Mesothelial cell of epicardium (in vitro differentiated cells): ENCODE results near the gene OMP. TPM values are rescaled to one million over a fixed set of nuclear protein-coding genes. Genes with fewer than 3 reads are reported as not detected.

Experiments
- DNase-seq, 2 experiments: peaks; one replicate each; pipeline ENCODE4 v3.0.0; 2021; ENCODE audit warnings: low spot score in 2 of 2; ENCODE audit not compliant: unreplicated experiment in 2 of 2
- H3K27ac Mint-ChIP-seq: 2 replicates; pipeline ENCODE4 v1.8.0; 2021; ENCODE audit warnings: mixed read lengths
- H3K27me3 Mint-ChIP-seq: 2 replicates; pipeline ENCODE4 v1.8.0; 2021; ENCODE audit warnings: low read depth, mixed read lengths
- H3K36me3 Mint-ChIP-seq: 2 replicates; pipeline ENCODE4 v1.8.0; 2021; ENCODE audit warnings: mixed read lengths
- H3K4me1 Mint-ChIP-seq: 2 replicates; pipeline ENCODE4 v1.8.0; 2021; ENCODE audit warnings: mixed read lengths
- H3K4me3 Mint-ChIP-seq: 2 replicates; pipeline ENCODE4 v1.8.0; 2021; ENCODE audit warnings: mild to moderate bottlenecking, moderate library complexity, mixed read lengths
- H3K9me3 Mint-ChIP-seq: 2 replicates; pipeline ENCODE4 v1.8.0; 2021; ENCODE audit warnings: mixed read lengths
- CTCF ChIP-seq: fragments of 200-600 bp; sonication (generic); IDR thresholded peaks from one replicate; pipeline ENCODE4 v1.5.0; 2021; ENCODE audit warnings: antibody characterized with exemption; ENCODE audit not compliant: unreplicated experiment
- total RNA-seq: library from RNA; stranded (reverse); gene quantifications from 3 replicates; pipeline ENCODE4 v1.2.1, GENCODE V29; 2021

The OMP gene
- total RNA-seq, 1 donor from 2014 or later = 1.5 TPM

- TF ChIP-seq CTCF = no peak
- no peak overlapping the region for H3K27ac Mint-ChIP-seq
- H3K36me3 Mint-ChIP-seq = no peaks in the 10 kb centered on the region
- H3K27me3 Mint-ChIP-seq = peaks cover 21% of the 10 kb centered on the region
- H3K9me3 Mint-ChIP-seq = no peaks in the 10 kb centered on the region
- H3K4me3 Mint-ChIP-seq = no peak overlapping the region
- peaks cover 18% of the 10 kb centered on the region for H3K4me1 Mint-ChIP-seq
- DNase-seq = no peak
Measured at GRCh38 chr11:77147036-77147315, 44.3 kb downstream of the OMP start.

GRCh38 chr11:77147668-77148321, 45.2 kb downstream of the OMP start:
- Mint-ChIP-seq H3K9me3 (no peaks in the 10 kb centered on the region), H3K36me3 (no peaks in the 10 kb centered on the region), H3K27me3 (peaks cover 21% of the 10 kb centered on the region), H3K27ac (no peak overlapping the region), H3K4me1 (peaks cover 26% of the 10 kb centered on the region), H3K4me3 (peak overlapping the region; percentile 53)
- no peak for TF ChIP-seq CTCF
- no peak for DNase-seq

DNA sequence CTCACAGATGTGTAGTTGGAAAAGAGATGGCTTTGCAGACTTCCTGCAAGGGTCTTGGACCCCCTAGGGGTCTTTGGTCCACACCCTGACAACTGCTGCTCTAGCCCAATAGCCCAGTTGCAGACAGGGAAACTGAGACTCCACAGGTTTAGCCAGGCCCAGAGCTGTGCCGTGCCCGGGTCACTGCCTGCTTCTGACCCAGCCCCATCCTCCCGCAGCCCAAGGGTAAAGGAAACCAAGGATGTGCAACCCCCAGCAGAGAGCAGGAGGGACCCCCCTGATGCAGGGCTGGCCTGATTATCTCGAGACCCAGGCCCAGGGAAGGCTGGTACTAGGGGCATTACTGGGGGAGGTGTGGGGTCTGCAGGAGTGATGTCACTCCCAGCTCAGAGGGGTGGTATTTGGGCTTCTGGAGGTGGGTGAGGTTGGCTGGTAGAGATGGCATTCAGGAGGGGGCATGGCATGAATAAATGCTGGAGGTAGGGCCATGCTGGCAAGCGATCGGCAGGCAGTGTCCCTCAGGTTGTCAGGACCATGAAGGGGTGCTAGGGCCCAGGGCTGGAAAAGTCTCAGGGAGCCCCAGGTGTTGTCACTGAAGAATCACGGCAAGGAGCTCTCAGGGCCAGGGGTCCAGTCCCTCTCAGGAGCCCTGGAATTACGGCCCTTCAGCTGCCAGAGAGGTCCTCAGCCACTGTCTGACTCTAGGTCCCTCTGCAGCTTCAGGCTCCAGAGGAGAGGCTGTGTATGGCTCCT, 46.5 kb downstream of the OMP start:
- Mint-ChIP-seq H3K36me3 (no peaks in the 10 kb centered on the region), H3K27ac (no peak overlapping the region), H3K4me3 (no peak overlapping the region), H3K9me3 (no peaks in the 10 kb centered on the region), H3K4me1 (peaks cover 30% of the 10 kb centered on the region), H3K27me3 (peaks cover 21% of the 10 kb centered on the region)
- no peak for DNase-seq
- TF ChIP-seq CTCF = no peak

DNA sequence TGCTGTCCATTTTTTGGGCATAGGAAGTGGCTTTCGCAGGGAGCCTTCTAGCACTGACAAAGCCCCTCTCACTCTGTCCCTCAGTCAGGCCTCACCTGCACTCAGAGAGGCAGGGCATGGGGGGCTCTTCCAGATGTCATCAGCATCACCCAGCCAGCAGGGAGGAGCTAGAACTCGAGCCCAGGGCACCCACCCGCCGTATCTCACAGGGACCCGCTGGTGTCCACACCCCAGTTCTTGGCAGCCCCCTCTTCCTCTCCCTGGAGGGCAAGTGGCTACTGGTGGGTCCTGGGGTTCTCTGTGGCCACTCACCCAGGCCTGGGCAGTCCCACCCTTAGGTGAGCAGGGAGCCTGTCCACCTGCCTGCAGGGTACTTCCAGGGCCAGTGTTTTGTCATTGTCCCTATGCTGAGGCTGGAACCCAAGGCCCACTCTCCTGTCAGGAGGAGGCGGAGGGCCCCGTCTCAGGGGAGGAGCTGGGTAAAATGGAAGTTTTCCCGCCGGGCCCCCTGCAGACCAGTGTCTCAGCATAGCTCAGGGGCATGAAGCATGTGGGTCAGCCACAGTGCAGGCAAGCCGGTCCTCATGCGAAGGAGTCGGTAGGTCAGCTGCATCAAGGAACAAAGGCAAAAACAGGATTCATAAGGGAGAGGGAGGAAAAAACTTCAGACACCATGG, 47.2 kb downstream of the OMP start:
- TF ChIP-seq CTCF = no peak
- no peaks in the 10 kb centered on the region for H3K9me3 Mint-ChIP-seq
- no peak overlapping the region for H3K27ac Mint-ChIP-seq
- H3K4me3 Mint-ChIP-seq = no peak overlapping the region
- H3K27me3 Mint-ChIP-seq = peaks cover 21% of the 10 kb centered on the region
- no peaks in the 10 kb centered on the region for H3K36me3 Mint-ChIP-seq
- no peak for DNase-seq
- H3K4me1 Mint-ChIP-seq = peaks cover 30% of the 10 kb centered on the region

DNA sequence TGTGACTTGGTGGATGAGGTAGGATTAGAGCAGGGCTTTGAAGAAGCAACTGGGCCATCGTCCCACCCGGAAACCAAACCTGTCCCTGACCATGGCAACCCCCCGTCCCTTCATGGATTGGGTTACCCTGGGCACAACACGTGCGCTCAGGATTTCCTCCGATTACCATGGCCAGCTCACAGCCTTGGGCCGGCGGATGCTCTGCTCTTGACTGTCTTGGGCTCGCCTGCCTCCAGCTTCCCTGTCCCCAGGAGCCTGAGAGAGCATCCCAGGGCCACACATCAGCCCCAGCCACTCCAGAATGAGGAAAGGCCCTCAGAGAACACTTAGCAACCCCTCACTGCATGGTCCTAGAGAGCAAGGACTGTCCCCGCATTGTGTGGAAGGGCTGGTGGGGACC, 48.2 kb downstream of the OMP start:
- Mint-ChIP-seq H3K27me3 (peaks cover 20% of the 10 kb centered on the region), H3K4me1 (peaks cover 30% of the 10 kb centered on the region), H3K36me3 (no peaks in the 10 kb centered on the region), H3K4me3 (no peak overlapping the region), H3K27ac (no peak overlapping the region), H3K9me3 (no peaks in the 10 kb centered on the region)
- no peak for DNase-seq
- TF ChIP-seq CTCF = no peak
